Lung (tissue), 12 donors: ENCODE data around the gene ULBP2. TPM values are rescaled to one million over a fixed set of nuclear protein-coding genes. Genes with fewer than 3 reads are reported as not detected.
"Not testable (repeated sequence)": the region's sequence is repeated elsewhere in the genome, so short reads cannot be mapped to it uniquely, and the experiment has no call there.

Experiments
- ATAC-seq: fragments of 200-7000 bp; cut with Tn5 transposase; one replicate; pipeline ENCODE4 v1.9.1; 2020; ENCODE audit warnings: moderate number of reproducible peaks; ENCODE audit not compliant: insufficient read depth, low FRiP score
- DNase-seq, 3 donors: peaks; one replicate each; pipeline ENCODE4 v3.0.0-alpha.2; 2013 to 2017
- H3K27ac ChIP-seq, 2 donors: one replicate each; pipeline ENCODE4 v1.5.1; 2013; ENCODE audit warnings: mild to moderate bottlenecking in 2 of 2, moderate library complexity in 2 of 2, control low read depth in 1 of 2, inconsistent platforms in 1 of 2, low read depth in 1 of 2, low read length in 1 of 2
- H3K27me3 ChIP-seq, 3 donors: one replicate each; pipeline ENCODE4 v1.5.1; 2013; ENCODE audit warnings: low read length in 2 of 3; ENCODE audit not compliant: control insufficient read depth in 3 of 3, insufficient read depth in 3 of 3
- H3K36me3 ChIP-seq, 4 donors: one replicate each; pipeline ENCODE4 v1.5.1; 2013; ENCODE audit warnings: low read length in 4 of 4, mild to moderate bottlenecking in 1 of 4, moderate library complexity in 1 of 4; ENCODE audit not compliant: control insufficient read depth in 4 of 4, insufficient read depth in 4 of 4
- H3K4me1 ChIP-seq, 5 donors: one replicate each; pipeline ENCODE4 v1.5.1; 2013; ENCODE audit warnings: low read length in 5 of 5, mild to moderate bottlenecking in 2 of 5, moderate library complexity in 1 of 5; ENCODE audit not compliant: control insufficient read depth in 5 of 5, insufficient read depth in 5 of 5
- H3K4me3 ChIP-seq: one replicate; pipeline ENCODE4 v1.5.1; 2013; ENCODE audit warnings: mild to moderate bottlenecking, control low read depth, moderate library complexity
- H3K9ac ChIP-seq, 2 donors: one replicate each; pipeline ENCODE4 v1.5.1; 2013; ENCODE audit warnings: low read length in 2 of 2, control low read depth in 1 of 2; ENCODE audit not compliant: insufficient read depth in 1 of 2
- H3K9me3 ChIP-seq, 4 donors: one replicate each; pipeline ENCODE4 v1.5.1; 2013; ENCODE audit warnings: low read length in 3 of 4, mild to moderate bottlenecking in 1 of 4, moderate library complexity in 1 of 4; ENCODE audit not compliant: control insufficient read depth in 4 of 4, insufficient read depth in 3 of 4
- WGBS, 2 donors: extraction: QIAGEN DNeasy Blood & Tissue Kit; methylation state at CpG; one replicate each; pipeline ENCODE4 v1.1.7; 2013; 5-methylcytosine and 5-hydroxymethylcytosine counted together
- polyA plus RNA-seq, 2 donors: library from polyadenylated mRNA; stranded (reverse); fragments of 200-250 nt; gene quantifications; one replicate each; pipeline ENCODE4 v1.2.1, GENCODE V29; 2013
- total RNA-seq, 2 donors: library from RNA; depleted of rRNA in 1 of 2; stranded (reverse); fragments of >200 nt in 1 of 2; gene quantifications; one replicate each; pipeline ENCODE4 v1.2.1, GENCODE V29; 2014 to 2021
- TF ChIP-seq, protein P1 (sequence below): IDR thresholded peaks from 2 replicates; pipeline ENCODE4 v1.5.1; 2012; ENCODE audit warnings: mild to moderate bottlenecking; ENCODE audit errors: control extremely low read depth, extremely low read depth
- donor health status: control.
- donor health status: control.
- donor health status: Bipolar disorder and iron deficiency.
- donor health status: healthy.
- donor health status: DM: yes; HTN: yes; CAD: no.

ULBP2 gene
- total and polyA plus RNA-seq, 4 donors: 1.2 to 6.2 (median 2.7) TPM

DNA sequence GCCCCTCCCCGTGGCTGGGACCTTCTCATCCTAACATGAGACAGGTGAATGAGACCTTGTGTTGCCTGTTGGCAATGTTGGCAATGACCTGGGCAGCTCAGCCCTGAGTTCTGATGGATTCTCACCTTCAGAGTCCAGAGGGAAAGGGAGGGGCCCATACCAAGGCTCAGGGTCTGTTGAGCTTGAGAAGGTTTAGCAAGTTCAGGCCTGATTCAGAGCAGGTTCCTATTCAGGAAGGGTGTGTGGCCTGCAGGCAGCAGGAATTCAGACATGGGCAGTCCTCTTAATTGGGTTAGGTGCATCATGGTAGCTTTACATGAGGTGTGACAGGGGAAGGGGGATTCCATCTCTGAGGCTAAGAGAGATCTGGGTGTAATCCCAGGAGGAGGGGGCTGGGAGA is 5.7 kb downstream of the ULBP2 start:
- H3K36me3 ChIP-seq, DNase-seq, H3K9me3 ChIP-seq, ATAC-seq, H3K4me1 ChIP-seq, H3K9ac ChIP-seq, H3K4me3 ChIP-seq, H3K27ac ChIP-seq: not testable (repeated sequence)
- WGBS, 2 donors: no CpG with 5 or more reads among the region's 1 CpG
- H3K27me3 ChIP-seq: peaks cover 0 to 60% (median 27%) of the 10 kb centered on the region in 3 donors

DNA sequence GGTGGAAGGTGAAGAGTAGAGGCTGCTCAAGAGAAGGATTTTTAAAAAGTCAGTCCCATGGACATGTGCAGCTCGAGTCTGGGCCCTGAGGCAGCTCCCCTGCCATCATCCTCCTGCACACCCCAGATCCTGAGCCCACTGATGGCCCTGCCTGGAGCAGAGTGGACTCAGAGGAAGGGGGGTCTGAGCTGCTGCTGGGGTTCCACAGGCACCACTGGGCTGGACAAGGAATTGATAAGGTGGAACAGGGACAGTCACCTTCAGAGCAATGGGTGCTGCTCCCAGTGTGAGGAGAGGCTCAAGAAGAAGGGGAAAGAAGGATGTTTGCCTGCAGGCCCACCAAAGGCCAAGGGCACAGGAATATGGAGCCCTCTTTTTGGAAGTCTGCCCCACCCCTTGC is 6.2 kb downstream of the ULBP2 start:
- no peak overlapping the region for H3K4me3 ChIP-seq
- DNase-seq (no peak), ATAC-seq (no peak)
- H3K27me3 ChIP-seq: peaks cover 0 to 62% (median 31%) of the 10 kb centered on the region in 3 donors
- no peaks in the 10 kb centered on the region for H3K36me3 ChIP-seq
- WGBS, 2 donors: 84 to 89% methylated on average over 1 of the region's 1 CpG
- TF ChIP-seq, protein P1, sequence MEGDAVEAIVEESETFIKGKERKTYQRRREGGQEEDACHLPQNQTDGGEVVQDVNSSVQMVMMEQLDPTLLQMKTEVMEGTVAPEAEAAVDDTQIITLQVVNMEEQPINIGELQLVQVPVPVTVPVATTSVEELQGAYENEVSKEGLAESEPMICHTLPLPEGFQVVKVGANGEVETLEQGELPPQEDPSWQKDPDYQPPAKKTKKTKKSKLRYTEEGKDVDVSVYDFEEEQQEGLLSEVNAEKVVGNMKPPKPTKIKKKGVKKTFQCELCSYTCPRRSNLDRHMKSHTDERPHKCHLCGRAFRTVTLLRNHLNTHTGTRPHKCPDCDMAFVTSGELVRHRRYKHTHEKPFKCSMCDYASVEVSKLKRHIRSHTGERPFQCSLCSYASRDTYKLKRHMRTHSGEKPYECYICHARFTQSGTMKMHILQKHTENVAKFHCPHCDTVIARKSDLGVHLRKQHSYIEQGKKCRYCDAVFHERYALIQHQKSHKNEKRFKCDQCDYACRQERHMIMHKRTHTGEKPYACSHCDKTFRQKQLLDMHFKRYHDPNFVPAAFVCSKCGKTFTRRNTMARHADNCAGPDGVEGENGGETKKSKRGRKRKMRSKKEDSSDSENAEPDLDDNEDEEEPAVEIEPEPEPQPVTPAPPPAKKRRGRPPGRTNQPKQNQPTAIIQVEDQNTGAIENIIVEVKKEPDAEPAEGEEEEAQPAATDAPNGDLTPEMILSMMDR: no peak
- no peak overlapping the region for H3K27ac ChIP-seq
- H3K9me3 ChIP-seq: no peaks in the 10 kb centered on the region
- H3K4me1 ChIP-seq: no peaks in the 10 kb centered on the region
- H3K9ac ChIP-seq: no peak overlapping the region

DNA sequence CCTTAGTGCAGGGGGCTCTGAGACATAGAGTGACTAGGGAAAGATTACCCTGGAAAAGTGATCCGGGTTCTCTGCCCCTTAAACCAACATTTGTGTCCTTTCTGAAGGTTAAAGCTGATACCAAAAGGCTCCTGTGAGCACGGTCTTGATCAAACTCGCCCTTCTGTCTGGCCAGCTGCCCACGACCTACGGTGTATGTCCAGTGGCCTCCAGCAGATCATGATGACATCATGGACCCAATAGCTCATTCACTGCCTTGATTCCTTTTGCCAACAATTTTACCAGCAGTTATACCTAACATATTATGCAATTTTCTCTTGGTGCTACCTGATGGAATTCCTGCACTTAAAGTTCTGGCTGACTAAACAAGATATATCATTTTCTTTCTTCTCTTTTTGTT is 6.8 kb downstream of the ULBP2 start:
- no peak overlapping the region for H3K4me3 ChIP-seq
- H3K27ac ChIP-seq: no peak overlapping the region
- peaks cover 0 to 62% (median 37%) of the 10 kb centered on the region in 3 donors for H3K27me3 ChIP-seq
- H3K4me1 ChIP-seq: no peaks in the 10 kb centered on the region
- H3K36me3 ChIP-seq: no peaks in the 10 kb centered on the region
- ATAC-seq (no peak), DNase-seq (no peak)
- TF ChIP-seq, protein P1: no peak
- no peaks in the 10 kb centered on the region for H3K9me3 ChIP-seq
- WGBS, 2 donors: 86 to 92% methylated on average over 5 of the region's 5 CpGs
- no peak overlapping the region for H3K9ac ChIP-seq

DNA sequence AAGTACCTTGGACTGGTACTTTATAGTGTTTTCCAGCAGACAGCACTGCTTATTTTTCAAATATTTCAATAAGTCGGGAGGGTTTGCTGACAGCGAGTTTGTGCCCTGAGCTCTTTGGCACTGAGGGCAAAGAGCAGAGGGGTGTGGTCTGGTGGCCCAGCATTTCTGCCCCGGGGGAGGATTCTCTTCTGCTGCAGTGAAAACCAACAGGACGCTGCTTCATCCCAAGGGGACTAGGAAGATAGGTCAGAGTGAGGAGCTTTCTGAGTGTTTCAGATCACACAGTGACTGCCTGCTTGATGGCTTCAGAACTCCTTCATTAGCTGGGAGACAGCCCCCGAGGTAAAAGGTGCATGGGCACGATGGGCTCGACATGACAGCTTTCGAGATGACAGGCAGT is 8.6 kb downstream of the ULBP2 start:
- no peaks in the 10 kb centered on the region for H3K9me3 ChIP-seq
- TF ChIP-seq, protein P1: no peak
- H3K4me3 ChIP-seq: no peak overlapping the region
- H3K27ac ChIP-seq: no peak overlapping the region
- no peaks in the 10 kb centered on the region for H3K36me3 ChIP-seq
- ATAC-seq: no peak
- peaks cover 0 to 76% (median 41%) of the 10 kb centered on the region in 3 donors for H3K27me3 ChIP-seq
- no peak overlapping the region for H3K9ac ChIP-seq
- 51 to 52% methylated on average over 8 of the region's 8 CpGs for WGBS, 2 donors
- H3K4me1 ChIP-seq: peaks cover 0 to 1% (median 0%) of the 10 kb centered on the region in 5 donors
- DNase-seq: no peak
